AG04450 (cell line): ENCODE data around the gene LTO1. TPM values are rescaled to one million over a fixed set of nuclear protein-coding genes. Genes with fewer than 3 reads are reported as not detected.

ENCODE experiments used
- CTCF ChIA-PET: fragments of 300-600, 350-600 bp; formaldehyde crosslinking; extraction: SDS; loops from one replicate; lab custom pipeline; 2022; ENCODE audit warnings: antibody characterized with exemption, inconsistent platforms; lab: Charles Lee
- POLR2A ChIA-PET: fragments of 350-600 bp; formaldehyde crosslinking; extraction: SDS; loops from one replicate; lab custom pipeline; 2021; ENCODE audit warnings: antibody characterized with exemption, inconsistent platforms; lab: Yijun Ruan, JAX
- DNase-seq: peaks from one replicate; pipeline ENCODE4 v3.0.0-alpha.2; 2011; ENCODE audit warnings: low read depth, low spot score
- H3K27ac ChIP-seq: one replicate; pipeline ENCODE4 v1.5.1; 2012; ENCODE audit warnings: low read depth, low read length, control low read depth
- H3K27me3 ChIP-seq: one replicate; pipeline ENCODE4 v1.6.0; 2012; ENCODE audit warnings: low read length; ENCODE audit not compliant: control insufficient read depth, insufficient read depth
- H3K4me3 ChIP-seq: 2 replicates; pipeline ENCODE4 v1.5.1; 2011; ENCODE audit warnings: mild to moderate bottlenecking, low read depth, low read length, control low read depth
- H3K9me3 ChIP-seq: 2 replicates; pipeline ENCODE4 v1.5.1; 2012; ENCODE audit warnings: low read length; ENCODE audit not compliant: control insufficient read depth, insufficient read depth
- polyA plus RNA-seq: library from polyadenylated mRNA; depleted of rRNA; stranded (reverse); fragments of >200 nt; gene quantifications from 2 replicates; pipeline ENCODE4 v1.2.3, GENCODE V29; 2011; rRNA removed
- TF ChIP-seq, protein P1 (sequence below): IDR thresholded peaks from 2 replicates; pipeline ENCODE4 v1.5.1; 2011; ENCODE audit warnings: low read depth, low read length, control low read depth, inconsistent platforms

LTO1 gene
- polyA plus RNA-seq, 1 experiment, result 18.3 TPM

DNA sequence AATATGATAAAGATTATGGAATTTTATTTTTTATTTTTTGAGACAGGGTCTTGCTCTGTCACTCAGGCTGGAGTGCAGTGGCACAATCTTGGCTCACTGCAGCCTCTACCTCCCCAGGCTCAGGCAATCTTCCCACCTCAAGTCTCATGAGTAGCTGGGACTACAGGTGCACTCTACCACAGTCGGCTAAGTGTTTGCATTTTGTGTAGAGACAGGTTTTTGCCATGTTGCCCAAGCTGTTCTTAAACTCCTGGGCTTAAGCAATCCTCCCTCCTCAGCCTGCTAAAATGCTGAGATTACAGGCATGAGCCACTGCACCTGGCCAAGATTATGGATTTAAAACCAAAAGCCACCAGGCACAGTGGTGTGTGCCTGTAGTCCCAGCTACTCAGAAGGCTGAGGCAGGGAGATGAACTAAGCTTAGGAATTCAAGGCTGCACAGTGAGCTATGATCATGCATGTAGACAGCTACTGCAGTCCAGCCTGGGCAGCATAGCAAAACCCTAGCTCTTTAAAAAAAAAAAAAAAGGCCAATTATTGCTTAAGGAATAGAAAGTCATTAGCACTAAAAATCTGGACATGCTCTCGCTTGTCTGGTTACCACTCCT is 54.4 kb downstream of the LTO1 start:
- Histone ChIP-seq H3K9me3 (peaks cover 6% of the 10 kb centered on the region; the same call in 1 of the 2 replicates), H3K27ac (no peak overlapping the region), H3K4me3 (no peak overlapping the region), H3K27me3 (peaks cover 8% of the 10 kb centered on the region)
- DNase-seq, result no peak
- TF ChIP-seq, protein P1, sequence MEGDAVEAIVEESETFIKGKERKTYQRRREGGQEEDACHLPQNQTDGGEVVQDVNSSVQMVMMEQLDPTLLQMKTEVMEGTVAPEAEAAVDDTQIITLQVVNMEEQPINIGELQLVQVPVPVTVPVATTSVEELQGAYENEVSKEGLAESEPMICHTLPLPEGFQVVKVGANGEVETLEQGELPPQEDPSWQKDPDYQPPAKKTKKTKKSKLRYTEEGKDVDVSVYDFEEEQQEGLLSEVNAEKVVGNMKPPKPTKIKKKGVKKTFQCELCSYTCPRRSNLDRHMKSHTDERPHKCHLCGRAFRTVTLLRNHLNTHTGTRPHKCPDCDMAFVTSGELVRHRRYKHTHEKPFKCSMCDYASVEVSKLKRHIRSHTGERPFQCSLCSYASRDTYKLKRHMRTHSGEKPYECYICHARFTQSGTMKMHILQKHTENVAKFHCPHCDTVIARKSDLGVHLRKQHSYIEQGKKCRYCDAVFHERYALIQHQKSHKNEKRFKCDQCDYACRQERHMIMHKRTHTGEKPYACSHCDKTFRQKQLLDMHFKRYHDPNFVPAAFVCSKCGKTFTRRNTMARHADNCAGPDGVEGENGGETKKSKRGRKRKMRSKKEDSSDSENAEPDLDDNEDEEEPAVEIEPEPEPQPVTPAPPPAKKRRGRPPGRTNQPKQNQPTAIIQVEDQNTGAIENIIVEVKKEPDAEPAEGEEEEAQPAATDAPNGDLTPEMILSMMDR, result no peak
- ChIA-PET POLR2A (interaction anchor here (0.6 kb wide), 1 partner anchor 31 kb away, joined by 3 read pairs; no protein-coding TSS in a partner anchor), CTCF (interaction anchor here (0.6 to 0.7 kb wide), 2 partner anchors 15 to 716 kb away, joined by 3 to 7 read pairs; no protein-coding TSS in a partner anchor)

DNA sequence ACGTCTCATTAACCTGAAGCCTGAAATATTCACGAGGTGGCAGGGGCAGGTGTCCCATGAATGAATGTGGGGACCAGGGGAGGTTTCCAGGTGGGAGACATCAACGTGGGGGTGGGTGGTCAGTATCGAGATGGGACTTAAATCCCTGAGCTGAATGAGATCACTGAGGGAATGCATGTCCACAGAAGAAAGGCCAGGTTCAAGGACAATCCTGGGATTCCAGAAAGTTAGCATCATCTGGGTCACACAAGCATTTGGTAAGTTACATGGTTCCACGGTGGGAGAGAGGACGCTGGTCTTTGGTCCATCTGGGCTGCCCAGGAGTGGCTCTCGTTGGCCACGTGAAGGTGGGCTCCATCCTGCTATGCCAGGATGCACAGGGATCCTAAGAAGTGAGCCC is 56.9 kb downstream of the LTO1 start:
- Histone ChIP-seq H3K4me3 (no peak overlapping the region), H3K27ac (no peak overlapping the region), H3K9me3 (peaks cover 6% of the 10 kb centered on the region; the same call in 1 of the 2 replicates), H3K27me3 (peaks cover 8% of the 10 kb centered on the region)
- TF ChIP-seq, protein P1, result no peak
- ChIA-PET POLR2A (no interaction called here), CTCF (no interaction called here)
- no peak for DNase-seq

DNA sequence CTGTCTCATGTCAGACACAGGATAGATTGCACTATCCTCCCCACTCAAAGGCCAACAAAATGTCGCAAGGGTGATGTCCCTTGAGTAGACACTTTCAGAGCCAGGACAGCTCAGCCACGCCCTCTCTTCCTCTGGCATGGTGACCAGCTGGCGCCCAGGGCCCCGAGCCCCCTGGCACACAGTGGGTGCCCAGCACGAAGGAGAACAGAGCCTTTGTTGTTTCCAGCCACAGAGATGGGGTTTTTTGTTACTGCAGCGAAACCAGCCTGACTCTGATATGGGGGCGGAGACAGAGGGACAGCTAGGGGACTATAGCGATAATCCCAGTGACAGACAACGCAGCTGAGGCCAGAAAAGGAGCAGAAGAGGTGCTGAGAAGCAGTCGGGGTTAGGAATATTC is 57.5 kb downstream of the LTO1 start:
- ChIA-PET POLR2A (no interaction called here), CTCF (no interaction called here)
- DNase-seq, result no peak
- H3K27ac ChIP-seq, result no peak overlapping the region
- TF ChIP-seq, protein P1, result no peak
- H3K27me3 ChIP-seq, result peaks cover 8% of the 10 kb centered on the region
- no peak overlapping the region for H3K4me3 ChIP-seq
- H3K9me3 ChIP-seq, result peaks cover 6% of the 10 kb centered on the region; the same call in 1 of the 2 replicates

DNA sequence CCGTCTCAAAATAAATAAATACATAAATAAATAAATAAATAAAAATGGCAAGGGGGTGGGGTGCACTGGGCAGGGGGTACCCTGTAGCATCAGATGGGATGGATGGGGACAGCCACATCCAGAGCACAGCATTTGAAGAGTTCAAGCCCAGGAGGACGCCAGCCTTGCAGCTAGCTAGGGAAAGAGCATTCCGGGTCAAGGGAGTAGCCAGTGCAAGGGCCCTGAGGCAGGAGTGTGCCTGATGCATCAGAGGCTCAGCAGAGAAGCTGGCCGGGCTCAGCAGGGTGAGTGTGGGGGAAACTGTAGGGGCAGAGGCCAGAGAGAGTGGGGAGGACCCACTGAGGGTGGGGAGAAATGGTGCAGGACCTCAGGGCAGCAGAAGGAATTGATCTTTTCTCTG is 57.9 kb downstream of the LTO1 start:
- ChIA-PET CTCF (no interaction called here), POLR2A (no interaction called here)
- Histone ChIP-seq H3K4me3 (no peak overlapping the region), H3K27ac (no peak overlapping the region), H3K9me3 (peaks cover 6% of the 10 kb centered on the region; the same call in 1 of the 2 replicates), H3K27me3 (peaks cover 8% of the 10 kb centered on the region)
- DNase-seq, result no peak
- TF ChIP-seq, protein P1, result no peak

Other genes with a start within 250 kb of the LTO1 start
- gene LINC01488, start 193.7 kb downstream of the LTO1 start, polyA plus RNA-seq, result not detected in 2 replicates
- gene CCND1, start 34.2 kb downstream of the LTO1 start, polyA plus RNA-seq, result 249 and 276 TPM in 2 replicates
- not detected in 2 replicates for gene FGF19, start 28.7 kb upstream of the LTO1 start, polyA plus RNA-seq
- not detected in 2 replicates for gene FGF4, start 100.0 kb upstream of the LTO1 start, polyA plus RNA-seq
- gene FGF3, start 144.1 kb upstream of the LTO1 start, polyA plus RNA-seq, result not detected in 2 replicates